Measurements from ENCODE around the gene R3HDM1. TPM values are rescaled to one million over a fixed set of nuclear protein-coding genes. Genes with fewer than 3 reads are reported as not detected.

R3HDM1 gene
- total RNA-seq, 2 experiments from 2014 or later, result 68.1 to 70.6 TPM

DNA sequence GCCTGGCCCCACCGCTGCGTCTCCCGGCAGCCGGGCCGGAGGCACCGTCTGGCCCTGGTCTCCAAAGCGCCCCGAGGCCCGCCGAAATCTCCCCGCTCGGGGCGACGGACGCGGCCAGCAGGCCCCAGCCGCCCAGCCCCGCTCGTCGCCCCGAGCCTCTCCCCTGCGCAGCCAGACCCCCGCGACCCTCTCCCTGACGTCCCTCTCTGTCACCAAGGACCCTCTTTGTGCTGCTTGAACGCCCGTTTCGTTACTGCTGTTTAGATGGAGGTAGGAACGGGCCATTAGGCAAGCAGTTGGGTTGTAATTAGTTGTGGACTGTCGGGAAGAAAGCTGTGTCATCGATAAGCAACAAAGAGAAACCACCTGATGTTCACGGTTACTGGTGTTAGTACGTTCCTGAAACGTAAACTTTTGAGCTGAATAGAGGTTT lies 211.1 kb downstream of the R3HDM1 start:
- H3K9me3 Mint-ChIP-seq, result peaks cover 1% of the 10 kb centered on the region

DNA sequence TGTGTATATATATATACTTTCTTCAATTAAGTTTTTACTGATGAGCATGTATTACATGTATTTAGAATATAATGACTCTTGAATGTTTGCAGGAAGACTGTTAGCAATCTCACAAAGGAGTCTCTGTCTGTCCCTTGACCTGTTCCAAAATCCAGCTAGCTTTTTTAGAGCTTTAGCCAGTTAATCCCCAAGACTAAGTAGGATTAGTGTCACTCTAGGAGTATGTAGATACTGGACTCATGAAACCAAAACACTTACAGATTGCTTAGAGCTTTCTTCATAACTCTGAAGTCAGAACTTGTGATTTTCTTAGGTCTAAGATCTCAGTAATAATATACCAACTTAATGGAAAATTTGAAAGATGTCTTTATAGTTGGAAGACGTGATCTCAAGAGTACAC lies 212.6 kb downstream of the R3HDM1 start:
- peaks cover 36% of the 10 kb centered on the region for H3K4me1 Mint-ChIP-seq
- peak overlapping the region; percentile 60 for H3K4me3 Mint-ChIP-seq
- no peak for DNase-seq
- H3K27me3 Mint-ChIP-seq, result no peaks in the 10 kb centered on the region
- H3K36me3 Mint-ChIP-seq, result peaks cover 27% of the 10 kb centered on the region
- peak overlapping the region; percentile 1 for H3K27ac Mint-ChIP-seq
- H3K9me3 Mint-ChIP-seq, result peaks cover 1% of the 10 kb centered on the region

More for the DNA sequence above, 211.1 kb downstream of the R3HDM1 start:
- DNase-seq, result peak; percentile 58
- H3K27ac Mint-ChIP-seq, result peak overlapping the region; percentile 98
- H3K27me3 Mint-ChIP-seq, result no peaks in the 10 kb centered on the region
- peaks cover 25% of the 10 kb centered on the region for H3K36me3 Mint-ChIP-seq
- H3K4me3 Mint-ChIP-seq, result peak overlapping the region; percentile 97
- H3K4me1 Mint-ChIP-seq, result peaks cover 32% of the 10 kb centered on the region

DNA sequence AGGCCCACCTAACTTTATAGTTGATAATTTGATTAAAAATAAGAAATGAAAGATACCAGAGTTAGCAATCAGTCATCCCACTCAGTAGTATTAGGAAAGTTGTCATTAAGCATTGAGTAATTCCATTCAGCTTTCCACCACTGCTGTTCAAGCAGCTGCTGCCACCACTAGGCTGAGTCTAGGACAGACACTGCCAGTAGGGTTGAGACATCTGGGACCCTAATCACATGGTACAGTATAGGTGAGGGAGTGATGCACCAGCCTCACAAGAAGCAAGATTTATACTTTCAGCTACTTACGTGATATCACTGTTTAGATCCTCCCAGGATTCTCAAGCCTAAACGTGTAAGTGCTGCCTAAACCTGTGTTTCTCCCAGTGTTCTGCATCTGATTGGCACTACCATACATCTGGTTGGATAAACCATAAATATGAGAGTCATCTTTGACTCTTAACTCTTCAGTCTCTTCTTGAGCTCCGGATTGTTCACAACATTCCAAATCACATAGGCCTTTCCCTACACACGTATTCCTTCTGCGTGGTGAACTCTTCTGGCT lies 213.6 kb downstream of the R3HDM1 start:
- Mint-ChIP-seq H3K9me3 (peaks cover 1% of the 10 kb centered on the region), H3K27me3 (no peaks in the 10 kb centered on the region), H3K36me3 (peaks cover 31% of the 10 kb centered on the region)

DNA sequence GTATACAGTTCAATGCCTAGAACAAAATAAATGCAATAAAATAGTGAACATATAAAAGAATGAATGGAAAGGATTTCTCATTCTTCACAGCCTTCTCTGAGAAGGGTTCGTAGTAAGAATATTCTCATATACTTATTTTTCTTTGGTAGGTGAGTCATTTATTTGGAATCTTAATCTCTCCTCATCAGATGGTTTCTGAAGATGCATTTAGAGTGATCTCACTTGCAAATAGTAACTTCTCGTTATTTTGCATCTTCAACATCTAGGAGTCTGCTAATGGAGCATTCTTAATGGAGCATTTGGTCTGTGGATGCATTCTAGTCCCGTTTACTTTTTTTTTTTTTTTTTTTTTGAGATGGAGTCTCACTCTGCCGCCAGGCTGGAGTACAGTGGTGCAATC lies 214.3 kb downstream of the R3HDM1 start:
- Mint-ChIP-seq H3K4me3 (no peak overlapping the region), H3K9me3 (peaks cover 1% of the 10 kb centered on the region), H3K4me1 (peaks cover 36% of the 10 kb centered on the region), H3K27me3 (no peaks in the 10 kb centered on the region), H3K36me3 (peaks cover 32% of the 10 kb centered on the region), H3K27ac (no peak overlapping the region)
- DNase-seq, result no peak

More for the DNA sequence above, 213.6 kb downstream of the R3HDM1 start:
- H3K4me3 Mint-ChIP-seq, result peak overlapping the region; percentile 60
- peak; percentile 23 for DNase-seq
- H3K27ac Mint-ChIP-seq, result no peak overlapping the region
- H3K4me1 Mint-ChIP-seq, result peaks cover 36% of the 10 kb centered on the region

DNA sequence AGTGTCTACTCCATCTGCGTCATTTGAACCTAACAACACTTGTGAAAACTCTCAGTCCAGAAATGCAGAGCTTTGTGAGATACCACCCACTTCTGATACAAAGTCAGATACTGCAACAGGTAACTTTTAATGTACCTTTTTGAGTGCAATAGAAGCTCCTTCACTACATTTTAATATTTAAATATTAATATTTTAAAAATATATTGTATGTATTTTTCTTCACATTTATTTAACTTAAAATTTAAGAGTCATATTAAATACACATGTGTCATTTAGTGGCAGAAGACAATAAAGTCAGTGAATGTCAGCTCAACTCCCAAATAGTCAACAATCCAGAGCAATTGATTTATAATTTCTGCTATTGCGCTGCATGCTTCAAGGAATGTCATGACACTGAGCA lies 224.3 kb downstream of the R3HDM1 start:
- Mint-ChIP-seq H3K4me1 (peaks cover 4% of the 10 kb centered on the region), H3K27ac (no peak overlapping the region), H3K36me3 (peaks cover 48% of the 10 kb centered on the region), H3K4me3 (no peak overlapping the region), H3K27me3 (no peaks in the 10 kb centered on the region), H3K9me3 (peaks cover 10% of the 10 kb centered on the region)
- DNase-seq, result no peak

DNA sequence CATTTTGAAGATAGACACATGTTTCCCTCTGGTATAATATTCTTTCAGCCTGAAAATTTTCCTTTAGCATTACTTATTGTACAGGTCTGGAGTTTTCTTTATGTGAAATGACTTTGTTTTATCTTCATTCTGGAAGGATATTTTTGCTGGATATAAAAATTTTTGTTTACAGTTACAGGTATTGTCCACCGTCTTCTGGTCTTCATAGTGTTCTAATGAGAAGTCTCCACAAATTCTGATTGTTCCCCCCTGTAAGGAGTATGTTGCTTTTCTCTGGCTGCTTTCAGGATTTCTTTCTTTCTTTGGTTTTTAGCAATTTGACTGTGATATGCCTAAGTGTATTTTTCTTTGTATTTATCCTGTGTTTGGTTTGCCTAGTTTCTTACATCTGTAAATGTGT lies 225.4 kb downstream of the R3HDM1 start:
- Mint-ChIP-seq H3K4me3 (no peak overlapping the region), H3K27me3 (no peaks in the 10 kb centered on the region), H3K4me1 (peaks cover 8% of the 10 kb centered on the region), H3K27ac (no peak overlapping the region), H3K9me3 (peaks cover 10% of the 10 kb centered on the region), H3K36me3 (peaks cover 49% of the 10 kb centered on the region)
- no peak for DNase-seq

DNA sequence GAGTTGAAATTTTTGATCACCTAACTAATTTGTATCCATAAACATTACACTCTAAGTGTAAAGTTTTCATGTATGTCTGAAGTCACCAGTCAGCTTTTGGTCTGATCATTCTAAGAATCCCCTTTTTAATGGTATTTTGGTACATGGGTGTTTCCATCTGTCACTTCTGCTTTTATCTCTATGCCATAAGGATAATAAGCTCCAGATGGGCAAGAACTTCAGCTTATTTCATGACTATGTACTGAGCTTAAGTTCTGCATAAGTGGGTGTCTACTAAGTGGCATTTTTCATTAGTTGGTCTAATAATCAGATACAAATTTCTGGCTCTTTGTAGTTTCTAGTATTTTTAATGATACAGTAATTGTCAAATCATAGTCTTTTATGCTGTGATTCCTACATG lies 230.7 kb downstream of the R3HDM1 start:
- Mint-ChIP-seq H3K36me3 (peaks cover 32% of the 10 kb centered on the region), H3K4me3 (no peak overlapping the region)

DNA sequence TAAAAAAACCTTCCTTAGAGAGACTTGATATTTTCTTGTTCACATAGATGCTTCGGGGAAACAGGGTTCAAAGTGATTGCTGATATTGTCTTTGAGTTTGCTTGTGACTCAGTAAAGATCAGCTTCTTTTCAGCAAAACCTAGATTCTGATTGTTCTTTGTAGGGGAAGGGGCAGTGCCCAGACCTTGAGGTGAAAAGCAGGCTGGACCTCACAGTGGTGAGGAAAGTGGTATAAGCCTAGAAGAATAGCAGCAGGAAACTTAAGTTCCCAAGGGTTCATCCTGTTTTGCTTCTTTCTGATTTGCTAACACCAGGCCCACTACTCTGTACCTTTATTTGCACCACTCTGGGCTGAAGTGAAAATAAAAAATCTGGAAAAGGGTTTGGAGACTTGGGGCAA lies 231.2 kb downstream of the R3HDM1 start:
- Mint-ChIP-seq H3K36me3 (peaks cover 32% of the 10 kb centered on the region), H3K27ac (no peak overlapping the region), H3K4me3 (no peak overlapping the region), H3K4me1 (peaks cover 16% of the 10 kb centered on the region), H3K27me3 (no peaks in the 10 kb centered on the region), H3K9me3 (no peaks in the 10 kb centered on the region)
- no peak for DNase-seq

More for the DNA sequence above, 230.7 kb downstream of the R3HDM1 start:
- Mint-ChIP-seq H3K9me3 (no peaks in the 10 kb centered on the region), H3K27me3 (no peaks in the 10 kb centered on the region), H3K27ac (no peak overlapping the region), H3K4me1 (peaks cover 12% of the 10 kb centered on the region)
- DNase-seq, result no peak

DNA sequence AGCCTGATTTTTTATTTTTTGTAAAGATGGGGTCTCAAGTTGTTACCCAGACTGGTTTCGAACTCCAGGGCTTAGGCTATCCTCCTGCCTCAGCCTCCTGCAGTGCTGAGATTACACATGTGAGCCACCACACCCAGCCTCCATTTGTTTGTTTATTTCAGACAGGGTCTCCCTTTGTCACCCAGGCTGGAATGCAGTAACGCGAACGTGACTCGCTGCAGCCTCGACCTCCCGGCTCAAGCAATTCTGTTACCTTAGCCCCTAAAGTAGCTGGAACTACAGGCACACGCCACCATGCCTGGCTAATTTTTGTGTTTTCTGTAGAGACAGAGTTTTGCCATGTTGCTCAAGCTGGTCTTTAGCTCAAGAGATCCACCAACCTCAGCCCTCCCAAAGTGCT lies 237.6 kb downstream of the R3HDM1 start:
- no peak overlapping the region for H3K4me3 Mint-ChIP-seq
- no peak for DNase-seq
- peaks cover 14% of the 10 kb centered on the region for H3K4me1 Mint-ChIP-seq
- H3K27ac Mint-ChIP-seq, result no peak overlapping the region
- no peaks in the 10 kb centered on the region for H3K27me3 Mint-ChIP-seq
- no peaks in the 10 kb centered on the region for H3K9me3 Mint-ChIP-seq
- peaks cover 35% of the 10 kb centered on the region for H3K36me3 Mint-ChIP-seq

DNA sequence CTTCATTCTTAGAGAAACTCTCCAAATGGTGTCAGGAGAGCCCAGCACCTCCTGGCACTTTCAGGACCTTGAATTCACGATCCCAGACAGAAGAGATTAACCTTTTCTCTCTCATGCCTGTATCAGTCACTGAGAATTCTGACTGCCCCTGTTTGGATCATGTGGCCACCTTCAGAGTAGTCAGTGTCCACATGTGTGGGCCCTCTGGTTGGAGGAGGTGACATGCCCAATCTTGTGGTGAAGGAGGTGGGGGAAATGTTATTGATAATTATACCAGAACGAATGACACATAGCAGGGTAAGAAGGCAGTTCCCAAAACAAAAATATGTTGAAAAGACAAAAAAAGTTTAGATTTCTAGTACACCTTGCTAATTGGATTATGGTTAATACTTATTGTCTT lies 242.0 kb downstream of the R3HDM1 start:
- H3K9me3 Mint-ChIP-seq, result no peaks in the 10 kb centered on the region
- H3K27me3 Mint-ChIP-seq, result no peaks in the 10 kb centered on the region
- no peak for DNase-seq
- H3K36me3 Mint-ChIP-seq, result peaks cover 24% of the 10 kb centered on the region
- H3K4me1 Mint-ChIP-seq, result peaks cover 7% of the 10 kb centered on the region
- H3K4me3 Mint-ChIP-seq, result no peak overlapping the region
- peak overlapping the region; percentile 21 for H3K27ac Mint-ChIP-seq

DNA sequence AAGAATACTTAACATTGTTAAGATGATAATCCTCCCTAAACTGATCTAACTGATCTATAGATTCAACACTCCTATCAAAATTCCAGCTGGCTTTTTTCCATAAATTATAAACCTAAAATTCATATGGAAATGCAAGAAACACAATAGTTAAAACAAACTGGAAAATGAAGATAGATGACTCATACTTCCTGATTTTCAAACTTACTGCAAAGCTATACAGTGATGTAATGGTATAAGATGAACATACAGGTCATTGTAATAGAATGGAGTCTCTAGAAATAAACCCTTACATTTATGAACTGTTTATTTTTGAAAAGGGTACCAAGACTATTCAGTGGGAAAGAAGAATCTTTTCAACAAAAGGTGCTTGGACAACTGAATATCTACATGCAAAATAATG lies 242.6 kb downstream of the R3HDM1 start:
- Mint-ChIP-seq H3K9me3 (no peaks in the 10 kb centered on the region), H3K27me3 (no peaks in the 10 kb centered on the region), H3K36me3 (peaks cover 24% of the 10 kb centered on the region), H3K27ac (peak overlapping the region; percentile 75), H3K4me1 (peaks cover 7% of the 10 kb centered on the region), H3K4me3 (no peak overlapping the region)
- no peak for DNase-seq

Other genes with a start within 250 kb of the R3HDM1 start
- 10 to 100 TPM; 15.0 to 18.1 TPM for gene ZRANB3, start 266 bp upstream of the R3HDM1 start, total RNA-seq
- 10 to 100 TPM; 70.6 to 81.8 TPM for gene UBXN4, start 210.4 kb downstream of the R3HDM1 start, total RNA-seq